SK-N-MC (cell line): Measurements from ENCODE around the gene AUTS2.

Experiments used
- EZH2 ChIP-seq: fragments of 200-600 bp; sonication (generic); IDR thresholded peaks from one replicate; pipeline ENCODE4 v1.6.1; 2017; ENCODE audit warnings: antibody characterized with exemption
- FOXP2 ChIP-seq: optimal IDR thresholded peaks from 2 replicates; pipeline ENCODE3; 2011; ENCODE audit warnings: mild to moderate bottlenecking, moderate library complexity; ENCODE audit not compliant: insufficient read depth; ENCODE audit errors: extremely low read length, control extremely low read depth
- POLR2AphosphoS5 ChIP-seq: IDR thresholded peaks from 2 replicates; pipeline ENCODE4 v1.6.1; 2012; ENCODE audit warnings: mild to moderate bottlenecking, low read depth, low read length, borderline replicate concordance

DNA sequence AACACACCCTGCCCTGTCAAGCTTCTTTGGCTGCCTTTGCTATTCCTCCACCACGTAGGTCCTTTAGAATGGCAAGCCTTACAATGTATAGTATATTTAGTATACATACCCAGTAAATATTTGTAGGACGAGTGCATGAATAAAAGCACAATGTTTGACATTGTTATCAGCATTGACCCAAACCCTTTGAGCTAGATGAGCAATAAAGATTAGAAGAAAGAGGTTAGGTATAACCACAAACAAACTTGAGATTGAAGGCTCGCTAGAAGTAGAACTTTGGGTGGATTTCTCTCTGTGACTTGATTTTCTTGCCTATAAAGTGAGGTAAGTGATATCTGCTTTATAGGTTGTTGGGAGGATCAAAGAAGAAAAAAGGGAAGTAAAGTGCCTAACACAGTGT lies 972.7 kb downstream of the AUTS2 start:
- no peak for TF ChIP-seq EZH2
- TF ChIP-seq POLR2AphosphoS5, result no peak
- no peak for TF ChIP-seq FOXP2
